ENCODE data around the gene B3GAT1.

GRCh38 chr11:134454146-134454690, 42.2 kb upstream of the B3GAT1 start:
- TF ChIP-seq CTCF (IDR thresholded peaks at IDR 0.05), result no peak
- TF ChIP-seq POLR2AphosphoS5 (IDR thresholded peaks at IDR 0.05; ENCODE audit: insufficient read depth in 1 of 2, low read depth in 1 of 2), result no peak
- TF ChIP-seq POLR2A (IDR thresholded peaks at IDR 0.05), result no peak
